ENCODE results near the gene CADM2.
A peak's percentile ranks its signal among the peaks of the same experiment; 100 is the strongest.

CADM2 gene

DNA sequence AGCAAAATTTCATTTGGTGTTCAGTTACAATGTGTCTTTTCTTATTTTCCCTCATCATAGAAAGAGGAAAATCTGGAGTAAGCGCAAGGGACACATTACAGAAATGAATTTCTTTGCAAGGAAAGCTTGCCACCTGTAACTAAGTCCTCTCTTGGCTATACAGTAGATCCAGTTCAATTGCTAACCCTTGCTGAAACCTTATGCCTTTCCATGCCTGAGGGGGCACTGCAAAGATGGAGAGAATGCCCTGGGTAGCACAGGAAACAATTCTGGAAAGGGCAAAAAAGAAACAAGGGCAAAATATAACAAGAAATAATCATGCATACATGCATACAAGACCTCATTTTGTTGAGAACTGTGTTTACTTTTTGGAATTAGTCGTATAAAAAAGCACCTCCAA lies 4.3 kb downstream of the CADM2 start:
- peaks cover 51% of the 10 kb centered on the region for H3K4me1 ChIP-seq (ENCODE audit: insufficient read depth, low read length)
- no peak overlapping the region for H3K9ac ChIP-seq (ENCODE audit: low read depth, low read length)
- no peaks in the 10 kb centered on the region for H3K36me3 ChIP-seq (ENCODE audit: insufficient read depth, low read depth, low read length)
- peaks cover 20% of the 10 kb centered on the region for H3K27me3 ChIP-seq (ENCODE audit: insufficient read depth, low read length)
- H3K4me3 ChIP-seq (ENCODE audit: low read length), result peak overlapping the region; percentile 93; the same call in 1 of the 2 replicates
- no peaks in the 10 kb centered on the region for H3K9me3 ChIP-seq (ENCODE audit: insufficient read depth, low read depth, low read length)
- H3K27ac ChIP-seq (ENCODE audit: low read length), result no peak overlapping the region

DNA sequence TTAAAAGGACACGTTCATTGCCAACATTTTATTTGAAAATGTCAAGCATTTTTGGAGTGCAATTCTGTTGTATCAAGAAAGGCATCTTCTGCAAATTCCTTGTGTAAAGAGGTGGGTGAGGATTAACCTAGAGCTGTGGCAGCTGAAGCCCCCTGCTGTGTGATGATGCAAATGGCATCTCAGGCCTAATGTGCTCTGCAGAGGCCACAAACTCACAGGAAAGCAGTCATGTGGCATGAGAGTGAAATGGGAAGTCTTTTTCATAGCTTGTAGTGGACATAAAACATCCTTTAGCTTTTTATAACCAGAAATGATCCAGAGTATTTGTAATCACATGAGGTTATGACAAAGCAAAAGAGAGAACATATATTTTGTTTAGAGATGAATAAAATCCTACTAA lies 6.4 kb downstream of the CADM2 start:
- no peaks in the 10 kb centered on the region for H3K36me3 ChIP-seq (ENCODE audit: insufficient read depth, low read depth, low read length)
- peaks cover 16% of the 10 kb centered on the region for H3K27me3 ChIP-seq (ENCODE audit: insufficient read depth, low read length)
- peak overlapping the region; percentile 3 for H3K27ac ChIP-seq (ENCODE audit: low read length)
- peaks cover 70% of the 10 kb centered on the region for H3K4me1 ChIP-seq (ENCODE audit: insufficient read depth, low read length)
- H3K9ac ChIP-seq (ENCODE audit: low read depth, low read length), result peak overlapping the region; percentile 17; the same call in 1 of the 2 replicates
- H3K9me3 ChIP-seq (ENCODE audit: insufficient read depth, low read depth, low read length), result no peaks in the 10 kb centered on the region
- H3K4me3 ChIP-seq (ENCODE audit: low read length), result peak overlapping the region; percentile 14; the same call in 1 of the 2 replicates

DNA sequence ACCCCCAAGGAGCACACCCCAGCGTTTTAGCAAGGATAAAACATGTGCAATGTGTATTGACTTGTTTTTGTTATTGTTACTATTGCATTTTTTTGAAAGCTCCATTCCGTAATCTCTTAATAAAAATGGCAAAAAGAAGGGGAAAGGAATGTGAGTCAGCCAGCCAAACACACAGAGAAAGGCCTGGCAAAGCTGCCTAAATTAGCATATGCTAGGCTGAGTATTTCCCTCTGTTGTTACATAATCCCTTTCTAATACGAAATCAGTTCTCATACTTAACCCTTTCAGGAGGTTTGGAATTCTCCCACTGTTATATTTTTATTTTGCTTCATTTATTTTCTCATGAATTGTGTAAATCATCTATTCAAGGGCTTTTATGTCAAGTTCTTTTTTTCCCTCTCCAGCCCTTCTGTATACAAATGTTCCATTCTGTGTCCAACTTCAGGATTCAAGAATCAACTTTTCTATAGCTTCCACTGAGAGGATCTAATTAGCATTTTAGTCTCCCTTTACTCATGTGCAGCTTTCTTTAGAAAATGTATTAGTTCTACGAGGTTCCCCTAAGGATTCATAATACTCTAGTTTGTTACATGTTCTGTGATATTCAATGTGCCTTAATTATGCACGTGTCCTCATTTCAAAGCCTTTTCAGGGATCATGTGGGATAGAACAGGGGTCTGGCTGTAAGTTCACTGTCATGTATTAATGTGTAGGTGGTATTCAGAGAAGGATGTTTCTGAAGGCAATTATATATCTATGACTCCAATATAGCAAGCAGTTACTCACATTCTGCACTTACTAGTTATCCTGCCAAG lies 9.2 kb downstream of the CADM2 start:
- Histone ChIP-seq H3K27me3 (ENCODE audit: insufficient read depth, low read length) (no peaks in the 10 kb centered on the region), H3K36me3 (ENCODE audit: insufficient read depth, low read depth, low read length) (no peaks in the 10 kb centered on the region), H3K4me3 (ENCODE audit: low read length) (peak overlapping the region; percentile 57), H3K9me3 (ENCODE audit: insufficient read depth, low read depth, low read length) (no peaks in the 10 kb centered on the region), H3K4me1 (ENCODE audit: insufficient read depth, low read length) (peaks cover 74% of the 10 kb centered on the region), H3K9ac (ENCODE audit: low read depth, low read length) (peak overlapping the region; percentile 49; the same call in 1 of the 2 replicates), H3K27ac (ENCODE audit: low read length) (peak overlapping the region; percentile 44)

DNA sequence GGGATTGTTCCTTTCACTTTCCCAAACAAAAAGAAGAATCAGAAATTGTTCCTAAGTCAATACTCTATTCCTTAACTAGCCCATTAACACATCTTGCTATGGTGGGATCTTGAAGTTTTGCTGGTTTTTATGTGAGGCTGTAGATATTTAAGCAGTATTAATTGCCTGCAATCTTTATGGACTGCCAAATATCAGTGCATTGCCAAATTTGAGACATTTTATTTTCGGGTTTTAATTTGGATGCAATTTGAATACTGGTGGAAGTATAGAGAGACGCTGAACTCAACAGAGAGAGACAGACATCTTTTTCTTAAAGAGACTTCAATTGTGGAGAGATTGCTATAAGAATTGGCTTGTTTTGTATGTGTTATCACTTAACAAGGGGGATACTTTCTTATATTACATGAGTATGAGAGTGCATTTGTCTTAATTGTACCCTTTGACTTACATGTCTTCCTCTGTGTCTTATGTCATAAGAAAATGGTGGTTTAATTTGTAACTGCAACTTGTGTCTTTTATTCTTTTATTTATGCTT lies 10.0 kb downstream of the CADM2 start:
- H3K4me1 ChIP-seq (ENCODE audit: insufficient read depth, low read length), result peaks cover 66% of the 10 kb centered on the region
- no peaks in the 10 kb centered on the region for H3K27me3 ChIP-seq (ENCODE audit: insufficient read depth, low read length)
- H3K36me3 ChIP-seq (ENCODE audit: insufficient read depth, low read depth, low read length), result no peaks in the 10 kb centered on the region
- peak overlapping the region; percentile 49; the same call in 1 of the 2 replicates for H3K9ac ChIP-seq (ENCODE audit: low read depth, low read length)
- peak overlapping the region; percentile 57; the same call in 1 of the 2 replicates for H3K4me3 ChIP-seq (ENCODE audit: low read length)
- no peak overlapping the region for H3K27ac ChIP-seq (ENCODE audit: low read length)
- H3K9me3 ChIP-seq (ENCODE audit: insufficient read depth, low read depth, low read length), result no peaks in the 10 kb centered on the region

DNA sequence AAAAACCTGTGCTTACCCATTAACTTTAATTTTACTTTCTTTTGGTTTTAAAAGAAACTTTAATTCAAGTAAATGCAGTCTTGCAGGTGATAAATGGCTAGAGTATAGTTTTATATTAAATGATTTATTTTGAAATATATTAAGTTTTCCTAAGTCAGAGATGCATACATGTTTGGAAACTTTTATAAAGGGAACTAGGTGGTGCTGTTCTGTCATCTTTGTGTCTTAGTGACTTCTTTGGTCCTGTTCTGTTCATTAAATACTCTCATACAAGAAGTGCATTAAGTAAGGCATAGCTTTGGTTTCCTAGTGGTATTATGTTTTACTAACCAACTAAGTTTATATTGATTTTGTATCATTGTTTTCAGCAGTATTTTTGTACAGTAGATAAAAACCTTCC lies 15.6 kb downstream of the CADM2 start:
- Histone ChIP-seq H3K4me3 (ENCODE audit: low read length) (no peak overlapping the region), H3K4me1 (ENCODE audit: insufficient read depth, low read length) (peaks cover 16% of the 10 kb centered on the region; the same call in 1 of the 2 replicates), H3K9me3 (ENCODE audit: insufficient read depth, low read depth, low read length) (no peaks in the 10 kb centered on the region), H3K36me3 (ENCODE audit: insufficient read depth, low read depth, low read length) (no peaks in the 10 kb centered on the region), H3K9ac (ENCODE audit: low read depth, low read length) (no peak overlapping the region), H3K27me3 (ENCODE audit: insufficient read depth, low read length) (no peaks in the 10 kb centered on the region), H3K27ac (ENCODE audit: low read length) (no peak overlapping the region)

DNA sequence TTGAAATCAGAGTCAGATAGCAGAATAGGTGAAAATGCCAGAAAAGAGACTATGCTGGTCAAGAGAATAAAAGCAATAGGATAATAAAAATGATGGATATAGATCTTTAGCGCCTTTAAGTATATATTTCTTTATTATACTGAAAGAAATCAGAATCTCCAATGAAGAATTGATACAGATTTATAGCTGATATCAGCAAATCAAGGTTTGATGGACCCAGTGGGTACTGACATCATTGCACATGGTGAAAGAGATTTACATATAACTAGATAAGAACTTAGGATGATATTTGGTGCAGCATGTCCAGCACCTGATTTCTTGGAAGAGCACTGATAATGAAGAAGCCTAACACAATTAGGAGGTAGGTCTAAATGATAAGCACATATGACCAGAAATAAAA lies 18.2 kb downstream of the CADM2 start:
- no peak overlapping the region for H3K9ac ChIP-seq (ENCODE audit: low read depth, low read length)
- H3K36me3 ChIP-seq (ENCODE audit: insufficient read depth, low read depth, low read length), result no peaks in the 10 kb centered on the region
- no peaks in the 10 kb centered on the region for H3K9me3 ChIP-seq (ENCODE audit: insufficient read depth, low read depth, low read length)
- H3K27ac ChIP-seq (ENCODE audit: low read length), result no peak overlapping the region
- H3K27me3 ChIP-seq (ENCODE audit: insufficient read depth, low read length), result no peaks in the 10 kb centered on the region
- H3K4me1 ChIP-seq (ENCODE audit: insufficient read depth, low read length), result peaks cover 13% of the 10 kb centered on the region; the same call in 1 of the 2 replicates
- H3K4me3 ChIP-seq (ENCODE audit: low read length), result no peak overlapping the region

DNA sequence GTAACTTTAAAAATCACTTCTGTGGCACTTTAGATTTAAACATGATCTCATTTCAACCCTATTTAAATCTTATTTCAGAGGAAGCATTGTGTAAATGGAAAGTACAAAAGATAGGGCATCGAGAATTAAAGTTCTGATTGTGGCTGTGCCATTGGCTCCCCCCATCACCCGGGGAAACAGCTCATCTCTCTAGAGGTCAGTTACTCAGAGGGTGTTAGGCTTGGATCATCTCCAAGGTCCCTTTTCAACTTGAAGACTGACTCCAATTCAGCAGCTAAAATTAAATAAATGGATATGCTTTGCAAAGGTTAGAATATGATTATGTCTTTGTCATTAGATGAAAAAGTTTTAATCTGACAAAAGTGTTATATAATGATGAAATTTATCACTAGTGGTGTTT lies 20.1 kb downstream of the CADM2 start:
- H3K9ac ChIP-seq (ENCODE audit: low read depth, low read length), result no peak overlapping the region
- peaks cover 17% of the 10 kb centered on the region; the same call in 1 of the 2 replicates for H3K4me1 ChIP-seq (ENCODE audit: insufficient read depth, low read length)
- H3K27me3 ChIP-seq (ENCODE audit: insufficient read depth, low read length), result no peaks in the 10 kb centered on the region
- no peaks in the 10 kb centered on the region for H3K9me3 ChIP-seq (ENCODE audit: insufficient read depth, low read depth, low read length)
- H3K27ac ChIP-seq (ENCODE audit: low read length), result no peak overlapping the region
- H3K4me3 ChIP-seq (ENCODE audit: low read length), result no peak overlapping the region
- H3K36me3 ChIP-seq (ENCODE audit: insufficient read depth, low read depth, low read length), result no peaks in the 10 kb centered on the region

DNA sequence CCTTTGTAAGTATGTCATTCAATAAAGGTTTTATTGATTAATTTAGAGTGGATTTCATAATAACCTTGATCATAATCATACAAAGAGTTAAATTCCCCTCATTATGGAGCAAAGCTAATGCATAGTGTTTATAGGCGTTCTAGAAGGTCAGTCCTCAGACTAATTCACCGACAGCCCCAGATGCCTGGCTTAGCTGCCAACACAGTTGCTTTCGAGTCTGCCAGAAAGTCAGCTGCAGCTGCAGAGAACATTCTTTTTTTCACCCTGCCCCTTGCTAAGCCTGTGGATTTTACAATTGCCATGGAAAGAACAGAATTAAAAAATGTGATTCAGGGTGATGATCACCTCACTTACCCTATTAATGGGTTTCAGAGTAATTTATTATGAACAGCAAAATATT lies 21.2 kb downstream of the CADM2 start:
- no peak overlapping the region for H3K4me3 ChIP-seq (ENCODE audit: low read length)
- peaks cover 25% of the 10 kb centered on the region; the same call in 1 of the 2 replicates for H3K4me1 ChIP-seq (ENCODE audit: insufficient read depth, low read length)
- H3K36me3 ChIP-seq (ENCODE audit: insufficient read depth, low read depth, low read length), result no peaks in the 10 kb centered on the region
- H3K27me3 ChIP-seq (ENCODE audit: insufficient read depth, low read length), result no peaks in the 10 kb centered on the region
- H3K9me3 ChIP-seq (ENCODE audit: insufficient read depth, low read depth, low read length), result no peaks in the 10 kb centered on the region
- H3K27ac ChIP-seq (ENCODE audit: low read length), result no peak overlapping the region
- H3K9ac ChIP-seq (ENCODE audit: low read depth, low read length), result no peak overlapping the region

DNA sequence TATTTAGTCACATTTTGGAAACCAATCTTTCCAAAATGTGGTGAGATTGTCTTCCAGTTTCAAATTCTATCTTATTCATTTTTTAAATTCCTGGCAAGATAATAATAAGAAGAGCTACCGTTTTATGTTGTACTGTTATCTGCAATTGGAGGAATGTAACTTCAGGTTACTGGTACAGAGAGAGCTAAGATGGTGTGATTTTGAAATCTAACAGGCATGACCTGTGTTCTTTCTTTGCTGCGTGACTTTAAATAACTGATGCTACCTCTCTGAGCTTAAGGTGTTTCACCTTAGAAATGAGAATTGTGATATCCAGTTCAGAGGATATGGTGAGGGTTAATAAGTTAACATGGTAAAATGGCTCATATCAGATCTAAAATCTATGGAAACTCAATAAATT lies 21.7 kb downstream of the CADM2 start:
- Histone ChIP-seq H3K4me1 (ENCODE audit: insufficient read depth, low read length) (peaks cover 27% of the 10 kb centered on the region; the same call in 1 of the 2 replicates), H3K27ac (ENCODE audit: low read length) (no peak overlapping the region)

DNA sequence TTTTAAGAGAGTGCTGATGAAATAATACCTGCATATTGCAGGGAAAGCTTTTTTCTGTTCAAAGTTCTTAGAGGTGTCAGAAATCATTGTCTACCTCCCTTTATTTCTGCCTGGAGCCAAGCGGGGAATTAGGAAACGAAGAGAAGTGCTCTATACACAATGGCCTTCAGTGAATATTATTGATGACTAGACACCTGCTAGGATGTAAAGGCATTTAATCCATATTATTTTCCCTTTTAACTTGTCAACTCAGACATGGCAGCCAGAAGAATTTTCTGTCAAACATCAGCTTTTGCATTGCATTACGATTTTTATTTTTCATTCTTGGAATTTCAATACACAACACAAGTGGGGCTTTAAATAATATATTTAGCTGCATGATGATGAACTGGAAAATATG lies 24.7 kb downstream of the CADM2 start:
- Histone ChIP-seq H3K9me3 (ENCODE audit: insufficient read depth, low read depth, low read length) (no peaks in the 10 kb centered on the region), H3K9ac (ENCODE audit: low read depth, low read length) (no peak overlapping the region), H3K27me3 (ENCODE audit: insufficient read depth, low read length) (no peaks in the 10 kb centered on the region), H3K27ac (ENCODE audit: low read length) (no peak overlapping the region), H3K4me1 (ENCODE audit: insufficient read depth, low read length) (peaks cover 29% of the 10 kb centered on the region; the same call in 1 of the 2 replicates), H3K36me3 (ENCODE audit: insufficient read depth, low read depth, low read length) (no peaks in the 10 kb centered on the region), H3K4me3 (ENCODE audit: low read length) (no peak overlapping the region)

More for the DNA sequence above, 21.7 kb downstream of the CADM2 start:
- Histone ChIP-seq H3K36me3 (ENCODE audit: insufficient read depth, low read depth, low read length) (no peaks in the 10 kb centered on the region), H3K9ac (ENCODE audit: low read depth, low read length) (no peak overlapping the region), H3K4me3 (ENCODE audit: low read length) (no peak overlapping the region), H3K9me3 (ENCODE audit: insufficient read depth, low read depth, low read length) (no peaks in the 10 kb centered on the region), H3K27me3 (ENCODE audit: insufficient read depth, low read length) (no peaks in the 10 kb centered on the region)

DNA sequence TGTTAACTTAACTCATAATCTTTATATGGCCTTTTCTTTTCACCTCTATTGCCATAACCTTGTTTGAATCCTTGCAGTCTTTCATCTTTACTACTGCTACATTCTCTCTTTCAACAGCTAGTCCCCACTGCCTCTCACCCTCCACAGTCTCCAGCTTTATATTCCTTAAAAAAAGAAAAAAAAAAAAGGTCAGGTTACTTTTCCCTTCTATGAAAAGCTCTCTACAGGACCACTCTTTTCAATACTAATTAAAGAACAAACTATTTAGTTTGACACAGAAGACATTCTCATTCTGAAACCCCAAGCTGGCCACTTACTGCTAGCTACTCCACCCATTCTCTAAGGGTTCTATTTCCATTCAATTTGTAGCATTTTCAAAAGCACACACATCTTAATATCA lies 25.6 kb downstream of the CADM2 start:
- Histone ChIP-seq H3K9me3 (ENCODE audit: insufficient read depth, low read depth, low read length) (no peaks in the 10 kb centered on the region), H3K27ac (ENCODE audit: low read length) (peak overlapping the region; percentile 35), H3K4me3 (ENCODE audit: low read length) (peak overlapping the region; percentile 44; the same call in 1 of the 2 replicates), H3K9ac (ENCODE audit: low read depth, low read length) (0 out of 2 replicates have a peak overlapping the region, but pooled peaks have one; percentile 16), H3K4me1 (ENCODE audit: insufficient read depth, low read length) (peaks cover 29% of the 10 kb centered on the region; the same call in 1 of the 2 replicates), H3K27me3 (ENCODE audit: insufficient read depth, low read length) (no peaks in the 10 kb centered on the region), H3K36me3 (ENCODE audit: insufficient read depth, low read depth, low read length) (no peaks in the 10 kb centered on the region)

DNA sequence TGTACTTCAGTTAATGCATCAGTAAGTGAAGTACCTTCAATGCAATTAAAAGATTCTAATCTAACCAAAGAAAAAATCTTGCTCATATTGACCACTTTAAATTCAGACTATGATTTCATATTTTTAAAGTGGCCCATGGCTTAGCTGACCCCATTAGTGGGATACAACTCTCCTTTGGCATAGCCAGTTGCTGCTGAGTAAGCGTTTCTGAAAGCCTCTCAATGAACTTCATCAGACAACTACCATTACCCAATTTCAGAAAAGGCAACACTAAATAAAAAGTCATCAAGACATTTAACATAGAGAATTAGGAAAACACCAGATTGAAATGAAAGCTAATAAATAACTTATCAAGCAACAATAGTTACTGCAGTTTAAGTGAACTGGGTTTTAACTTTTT lies 27.0 kb downstream of the CADM2 start:
- H3K4me1 ChIP-seq (ENCODE audit: insufficient read depth, low read length), result peaks cover 22% of the 10 kb centered on the region; the same call in 1 of the 2 replicates
- no peak overlapping the region for H3K4me3 ChIP-seq (ENCODE audit: low read length)
- H3K9ac ChIP-seq (ENCODE audit: low read depth, low read length), result no peak overlapping the region
- H3K27ac ChIP-seq (ENCODE audit: low read length), result no peak overlapping the region
- H3K9me3 ChIP-seq (ENCODE audit: insufficient read depth, low read depth, low read length), result no peaks in the 10 kb centered on the region
- H3K36me3 ChIP-seq (ENCODE audit: insufficient read depth, low read depth, low read length), result no peaks in the 10 kb centered on the region
- H3K27me3 ChIP-seq (ENCODE audit: insufficient read depth, low read length), result no peaks in the 10 kb centered on the region
